HepG2 (cell line): Measurements from ENCODE around the gene VIT. TPM values are rescaled to one million over a fixed set of nuclear protein-coding genes. Genes with fewer than 3 reads are reported as not detected.
A peak's percentile ranks its signal among the peaks of the same experiment; 100 is the strongest.

ENCODE experiments used
- BHLHE40 ChIP-seq: IDR thresholded peaks from 2 replicates; pipeline ENCODE4 v1.6.1; 2011; ENCODE audit warnings: low read length, improper control_type of control experiment
- FOSL1 ChIP-seq: sonication (generic); formaldehyde crosslinking; IDR thresholded peaks from 2 replicates; pipeline ENCODE4 v1.9.0; 2021; ENCODE audit warnings: missing genetic modification reagents, borderline replicate concordance
- GRHL1 ChIP-seq: sonication (generic); formaldehyde crosslinking; conservative IDR thresholded peaks from 2 replicates; pipeline ENCODE4 v1.8.0; 2022; ENCODE audit warnings: missing genetic modification reagents
- IKZF1 ChIP-seq: fragments of 450-650 bp; IDR thresholded peaks from 2 replicates; pipeline ENCODE4 v1.7.1; 2016
- NCOA2 ChIP-seq: sonication (generic); formaldehyde crosslinking; IDR thresholded peaks from 2 replicates; pipeline ENCODE4 v1.8.0; 2022; ENCODE audit warnings: inconsistent platforms
- PHB2 ChIP-seq: fragments of 450-650 bp; IDR thresholded peaks from 2 replicates; pipeline ENCODE4 v1.6.1; 2018; ENCODE audit not compliant: partially characterized antibody
- PHF8 ChIP-seq: sonication (generic); formaldehyde crosslinking; IDR thresholded peaks from 2 replicates; pipeline ENCODE4 v1.5.0; 2020; ENCODE audit warnings: missing genetic modification reagents
- STAT5B ChIP-seq: sonication (generic); formaldehyde crosslinking; IDR thresholded peaks from 2 replicates; pipeline ENCODE4 v1.4.0; 2020; ENCODE audit warnings: missing genetic modification reagents
- ZFP1 ChIP-seq: IDR thresholded peaks from 2 replicates; pipeline ENCODE4 v1.6.1; 2016
- ZFP36L1 ChIP-seq: sonication (generic); formaldehyde crosslinking; IDR thresholded peaks from 2 replicates; pipeline ENCODE4 v1.8.0; 2022; ENCODE audit warnings: mild to moderate bottlenecking, missing genetic modification reagents, moderate library complexity
- ZFP41 ChIP-seq: sonication (generic); formaldehyde crosslinking; IDR thresholded peaks from 2 replicates; pipeline ENCODE4 v1.4.0; 2020; ENCODE audit warnings: mild to moderate bottlenecking, missing genetic modification reagents, borderline replicate concordance
- ZMYM4 ChIP-seq: sonication (generic); formaldehyde crosslinking; IDR thresholded peaks from 2 replicates; pipeline ENCODE4 v1.8.1; 2023; ENCODE audit warnings: mild to moderate bottlenecking, missing genetic modification reagents
- ZNF12 ChIP-seq: sonication (generic); formaldehyde crosslinking; IDR thresholded peaks from 2 replicates; pipeline ENCODE4 v1.5.0; 2020; ENCODE audit warnings: missing genetic modification reagents
- ZNF468 ChIP-seq: sonication (generic); formaldehyde crosslinking; IDR thresholded peaks from 2 replicates; pipeline ENCODE4 v1.8.0; 2022; ENCODE audit warnings: mild to moderate bottlenecking, moderate library complexity, missing genetic modification reagents
- ZNF567 ChIP-seq: sonication (generic); formaldehyde crosslinking; IDR thresholded peaks from 2 replicates; pipeline ENCODE4 v1.8.1; 2023; ENCODE audit warnings: mild to moderate bottlenecking, missing genetic modification reagents, borderline replicate concordance
- ZNF616 ChIP-seq: sonication (generic); formaldehyde crosslinking; IDR thresholded peaks from 2 replicates; pipeline ENCODE4 v1.5.0; 2020; ENCODE audit warnings: low read depth, mild to moderate bottlenecking, missing genetic modification reagents
- ZNF652 ChIP-seq: IDR thresholded peaks from 2 replicates; pipeline ENCODE4 v1.6.1; 2016; ENCODE audit warnings: low read depth, borderline replicate concordance
- ZNF660 ChIP-seq: sonication (generic); formaldehyde crosslinking; IDR thresholded peaks from 2 replicates; pipeline ENCODE4 v1.5.1; 2020; ENCODE audit warnings: mild to moderate bottlenecking, low read depth, missing genetic modification reagents, borderline replicate concordance
- ZNF766 ChIP-seq: sonication (generic); formaldehyde crosslinking; IDR thresholded peaks from 2 replicates; pipeline ENCODE4 v1.5.0; 2020; ENCODE audit warnings: missing genetic modification reagents, borderline replicate concordance
- polyA plus RNA-seq, 8 experiments: library from polyadenylated mRNA; depleted of rRNA in 3 of 8; stranded (reverse) in 7 of 8; unstranded in 1 of 8; fragments of >200 nt; fragmentation: Illumina TruSeq in 4 of 8; extraction: Trizol in 4 of 8; gene quantifications; 2 replicates each; pipeline versions ENCODE4 v1.2.1 to v1.2.3, GENCODE V29; 2011 to 2016; ENCODE audit warnings: low read depth in 4 of 8, missing spikeins in 1 of 8, mixed read lengths in 1 of 8; ENCODE audit not compliant: insufficient read depth in 1 of 8
- total RNA-seq, 5 experiments: library from RNA; depleted of rRNA; stranded (reverse); fragments of >200 nt; fragmentation: Illumina TruSeq; extraction: Trizol; gene quantifications; 2 replicates each; pipeline ENCODE4 v1.2.3, GENCODE V29; 2016; ENCODE audit warnings: low read depth in 1 of 5

VIT gene
- total and polyA plus RNA-seq, 2 of the 13 experiments (the other 11 are each of a cell fraction or from before 2014, with no cell fraction given), result not detected

- TF ChIP-seq ZFP1 (CRISPR knock-in tag) (peak; percentile 74; the same call in 1 of the 2 replicates), PHB2 (no peak), ZFP41 (CRISPR knock-in tag) (no peak), NCOA2 (CRISPR knock-in tag) (peak; percentile 84), ZNF12 (CRISPR knock-in tag) (peak; percentile 73; the same call in 1 of the 2 replicates), ZNF567 (CRISPR knock-in tag) (no peak), ZNF660 (no peak), GRHL1 (CRISPR knock-in tag) (no peak), BHLHE40 (no peak), ZMYM4 (CRISPR knock-in tag) (peak; percentile 70; the same call in 1 of the 2 replicates), ZNF652 (CRISPR knock-in tag) (peak; percentile 85), FOSL1 (CRISPR knock-in tag) (peak; percentile 93), PHF8 (no peak), ZNF766 (CRISPR knock-in tag) (no peak), ZFP36L1 (CRISPR knock-in tag) (0 out of 2 replicates have a peak, but pooled peaks have one; percentile 49), ZNF468 (no peak), ZNF616 (no peak), IKZF1 (no peak), STAT5B (CRISPR knock-in tag) (no peak)
Observed at GRCh38 chr2:36650031-36650829, 46.3 kb upstream of the VIT start (continued).
